ENCODE data around the gene CD200R1.

CD200R1 gene

DNA sequence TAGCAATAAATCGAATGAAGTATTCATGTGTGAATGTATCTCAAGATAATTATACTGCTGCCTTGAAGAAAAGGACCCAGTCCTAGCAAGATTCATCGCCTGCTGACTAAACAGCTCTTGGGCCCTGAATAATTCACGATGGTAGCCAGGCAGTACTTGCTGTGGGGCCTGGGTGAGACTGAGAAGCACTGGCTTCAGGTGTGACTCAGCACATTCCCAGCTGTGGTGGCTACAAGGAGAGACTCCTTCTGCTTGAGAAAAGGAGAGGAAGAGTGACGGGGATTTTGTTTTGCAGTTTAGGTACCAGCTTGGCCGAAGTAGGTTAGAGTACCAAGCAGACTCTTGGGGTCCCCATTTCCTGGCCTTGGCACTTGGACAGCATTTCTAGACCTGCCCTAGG is 80.6 kb downstream of the CD200R1 start:
- no peak for DNase-seq (ENCODE audit: low read depth in 4 of 4, low spot score in 1 of 4)

DNA sequence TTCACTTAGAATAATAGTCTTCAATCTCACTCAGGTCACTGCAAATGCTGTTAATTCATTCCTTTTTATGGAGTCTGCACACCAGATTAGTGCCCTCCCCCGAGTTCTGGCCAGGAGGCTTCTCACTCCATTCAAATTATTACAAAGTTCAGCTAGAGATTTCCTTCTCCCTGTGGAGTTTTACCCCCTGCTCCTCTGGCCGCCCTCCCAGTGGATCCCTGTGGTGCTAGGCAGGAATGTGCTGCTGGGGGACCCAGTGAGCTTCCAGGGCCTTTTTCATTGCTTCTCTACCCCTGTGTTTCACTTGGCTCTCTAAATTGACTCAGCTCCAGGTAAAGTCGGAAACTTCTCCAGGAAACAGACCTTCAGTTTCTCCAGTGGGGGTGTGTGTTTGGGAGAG is 85.5 kb downstream of the CD200R1 start:
- no peak for DNase-seq (ENCODE audit: low read depth in 4 of 4, low spot score in 1 of 4)

DNA sequence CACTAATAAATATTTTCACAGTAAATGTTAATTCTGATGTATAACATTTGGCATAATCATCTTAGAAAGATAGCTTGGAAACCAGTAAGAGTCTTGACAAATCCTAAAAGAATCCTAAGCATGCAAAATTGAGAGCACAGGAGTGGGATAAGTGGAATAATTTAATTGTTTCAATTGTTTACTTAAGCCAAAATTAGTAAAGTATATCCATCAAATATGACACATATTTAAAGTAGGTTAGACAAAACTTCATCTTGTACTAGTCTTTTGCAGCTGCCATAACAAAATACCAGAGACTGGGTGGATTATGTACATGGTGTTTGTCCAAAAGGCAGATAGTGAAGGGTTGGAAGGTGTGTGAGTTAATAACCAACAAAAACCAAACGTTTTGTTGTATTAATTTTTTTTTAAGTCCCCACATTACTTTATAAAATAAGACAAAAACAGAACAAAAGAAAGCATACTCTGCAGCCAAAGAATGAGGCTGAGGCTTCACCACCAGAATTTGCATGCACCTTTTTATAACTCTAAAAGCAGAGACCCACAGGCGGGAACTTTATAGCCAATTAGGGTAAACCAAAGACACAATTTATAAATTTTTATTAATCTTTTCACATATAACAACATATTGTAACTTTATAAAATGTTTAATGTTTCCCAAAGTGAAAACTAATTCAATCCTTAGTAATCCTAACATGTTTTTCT is 86.4 kb downstream of the CD200R1 start:
- DNase-seq (ENCODE audit: low read depth in 4 of 4, low spot score in 1 of 4) = no peak

DNA sequence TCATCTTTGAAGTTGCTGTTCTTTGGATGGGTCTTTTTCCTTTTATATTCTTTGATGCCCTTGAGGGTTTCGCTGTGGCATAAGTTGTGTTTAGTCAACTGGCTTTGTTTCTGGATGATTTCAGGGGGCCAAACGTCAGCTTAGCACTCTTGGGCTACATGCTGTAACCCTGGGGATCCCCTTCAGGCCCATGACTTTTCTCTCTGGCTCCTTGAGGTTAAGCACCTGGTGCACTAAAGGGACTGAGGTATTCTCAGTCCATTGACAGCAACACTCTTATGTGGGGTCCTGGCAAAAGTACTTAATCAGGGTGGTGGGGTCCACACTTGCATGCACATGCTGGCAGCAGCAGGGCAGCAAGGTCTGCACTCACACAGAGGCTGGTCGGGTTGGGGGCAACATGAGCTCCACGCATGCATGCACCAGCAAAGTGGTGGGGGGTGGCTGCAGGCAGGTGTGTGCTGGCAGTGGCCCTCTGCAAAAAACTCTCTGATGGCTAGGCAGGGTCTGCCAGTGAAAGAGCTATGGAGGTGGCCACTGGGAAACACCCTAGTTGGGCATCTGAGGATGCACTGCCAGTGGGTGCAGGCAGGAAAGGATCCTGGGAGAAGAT is 90.1 kb downstream of the CD200R1 start:
- DNase-seq (ENCODE audit: low read depth in 4 of 4, low spot score in 1 of 4) = no peak

DNA sequence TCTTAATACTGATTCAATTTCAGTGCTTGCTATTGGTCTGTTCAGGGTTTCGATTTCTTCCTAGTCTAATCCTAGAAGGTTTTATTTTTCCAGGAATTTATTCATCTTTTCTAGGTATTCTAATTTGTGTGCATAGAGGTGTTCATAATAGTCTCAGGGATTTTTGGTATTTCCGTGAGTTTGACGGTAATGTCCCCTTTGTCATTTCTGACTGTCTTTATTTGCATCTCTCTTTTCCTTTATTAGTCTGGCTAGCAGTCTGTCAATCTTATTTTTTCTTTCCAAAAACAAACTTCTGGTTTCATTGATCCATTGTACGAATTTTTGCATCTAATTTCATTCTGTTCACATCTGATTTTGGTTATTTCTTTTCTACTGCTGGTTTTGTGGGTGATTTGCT is 93.0 kb downstream of the CD200R1 start:
- DNase-seq (ENCODE audit: low read depth in 4 of 4, low spot score in 1 of 4) = no peak

DNA sequence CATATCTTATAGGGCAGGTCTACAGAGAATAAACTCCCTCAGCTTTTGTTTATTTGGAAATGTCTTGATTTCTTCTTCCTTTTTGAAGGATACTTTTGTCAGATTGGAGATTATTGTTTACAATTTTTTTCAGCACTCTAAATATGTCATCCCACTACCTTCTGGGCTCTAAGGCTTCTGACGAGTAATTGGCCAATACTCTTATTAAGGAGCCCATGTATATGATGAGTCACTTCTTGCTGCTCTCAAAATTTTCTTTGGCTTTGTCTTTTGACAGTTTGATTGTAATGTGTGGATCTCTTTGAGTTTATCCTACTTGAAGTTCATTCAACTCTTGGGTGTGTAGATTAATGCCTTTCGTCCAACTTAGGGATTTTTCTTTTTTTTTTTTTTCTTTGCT is 99.3 kb downstream of the CD200R1 start:
- no peak for DNase-seq (ENCODE audit: low read depth in 4 of 4, low spot score in 1 of 4)

GRCh38 chr3:112874725-112875124 is 100.2 kb downstream of the CD200R1 start:
- DNase-seq (ENCODE audit: low read depth in 4 of 4, low spot score in 1 of 4) = no peak

DNA sequence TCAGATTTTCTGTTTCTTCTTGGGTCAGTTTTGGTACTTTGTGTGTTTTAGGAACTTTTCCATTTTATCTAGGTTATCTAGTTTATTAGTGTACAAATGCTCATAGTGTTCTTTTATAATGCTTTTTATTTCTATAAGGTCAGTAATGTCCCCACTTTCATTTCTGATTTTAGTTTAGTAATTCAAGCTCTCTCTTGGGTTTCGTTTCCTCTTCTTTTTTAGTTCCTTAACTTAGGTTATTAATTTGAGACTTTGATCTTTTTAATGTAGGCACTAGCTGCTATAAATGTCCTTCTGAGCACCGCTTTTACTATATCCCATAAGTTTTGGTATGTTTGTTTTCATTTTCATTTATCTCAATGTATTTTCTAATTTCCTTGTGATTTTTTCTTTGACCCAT is 101.3 kb downstream of the CD200R1 start:
- DNase-seq (ENCODE audit: low read depth in 4 of 4, low spot score in 1 of 4) = no peak

DNA sequence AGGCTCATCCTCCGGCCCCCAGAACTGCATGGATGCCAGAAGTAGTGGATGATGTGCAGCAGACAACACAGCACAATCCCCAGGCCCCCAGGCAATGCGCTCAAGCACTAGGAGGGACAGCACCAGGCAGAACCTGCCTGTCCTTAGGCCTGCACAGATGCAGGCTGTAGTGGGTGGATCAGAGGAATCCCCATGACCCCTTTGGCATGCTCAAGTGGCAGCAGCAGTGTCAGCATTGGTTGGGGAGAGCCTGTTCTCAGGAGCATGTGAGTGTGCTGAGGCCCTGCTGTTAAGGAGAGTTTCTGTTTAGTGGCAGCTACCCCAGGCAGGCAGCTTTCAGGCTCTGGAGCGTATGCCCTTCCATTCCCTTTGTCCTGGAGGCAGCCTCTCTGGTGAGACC is 103.2 kb downstream of the CD200R1 start:
- no peak for DNase-seq (ENCODE audit: low read depth in 4 of 4, low spot score in 1 of 4)

All from stimulated activated CD4-positive, alpha-beta T cell treated with anti-CD3 and anti-CD28 coated beads, Interleukin-1b, Interleukin-23, amount 100 ng/mL, for 24 hours (primary cell).